IMR-90 (cell line): ENCODE measurements around the gene GYG2. TPM values are rescaled to one million over a fixed set of nuclear protein-coding genes. Genes with fewer than 3 reads are reported as not detected.
"Not testable (repeated sequence)": the region's sequence is repeated elsewhere in the genome, so short reads cannot be mapped to it uniquely, and the experiment has no call there.

Source experiments
- ATAC-seq: fragments of 200-7000 bp; cut with Tn5 transposase; 2 replicates; pipeline ENCODE4 v1.9.1; 2020; ENCODE audit warnings: low read depth, mild to moderate bottlenecking, moderate library complexity
- BruUV-seq: library from RNA; stranded (reverse); fragments of 400-500 nt; replicated peaks from 2 replicates; lab custom pipeline; 2021; lab: Mats Ljungman, UMichigan
- CTCF ChIA-PET: fragments of 300-600 bp; formaldehyde crosslinking; extraction: SDS; loops from one replicate; lab custom pipeline; 2021; ENCODE audit warnings: antibody characterized with exemption; lab: Yijun Ruan, JAX
- POLR2A ChIA-PET: fragments of 300-600 bp; sonication (Branson Sonifier 250); formaldehyde crosslinking; loops from one replicate; lab custom pipeline; 2022; ENCODE audit warnings: antibody characterized with exemption; ENCODE audit not compliant: unreplicated experiment; lab: Charles Lee
- DNase-seq: peaks from one replicate; pipeline ENCODE4 v3.0.0; 2013
- H2AFZ ChIP-seq: replicated peaks from 2 replicates; pipeline ENCODE3; 2013; ENCODE audit warnings: low read length, mild to moderate bottlenecking; ENCODE audit not compliant: poor library complexity
- H2AK5ac ChIP-seq: 2 replicates; pipeline ENCODE4 v1.6.1; 2013; ENCODE audit warnings: low read depth, low read length, inconsistent platforms
- H2AK9ac ChIP-seq: replicated peaks from 2 replicates; pipeline ENCODE3; 2013; ENCODE audit warnings: mild to moderate bottlenecking, low read depth, low read length, moderate library complexity; ENCODE audit not compliant: poor library complexity
- H2BK120ac ChIP-seq: 2 replicates; pipeline ENCODE4 v1.6.1; 2013; ENCODE audit warnings: low read depth, low read length, inconsistent platforms
- H2BK15ac ChIP-seq: 3 replicates; pipeline ENCODE4 v1.6.1; 2013; ENCODE audit warnings: low read depth, low read length, inconsistent platforms
- H2BK20ac ChIP-seq: 2 replicates; pipeline ENCODE4 v1.6.1; 2013; ENCODE audit warnings: low read depth, mild to moderate bottlenecking, inconsistent platforms, low read length, moderate library complexity
- H2BK5ac ChIP-seq: 2 replicates; pipeline ENCODE4 v1.6.1; 2013; ENCODE audit warnings: mild to moderate bottlenecking, low read depth, low read length, inconsistent platforms; ENCODE audit not compliant: poor library complexity, severe bottlenecking
- H3K14ac ChIP-seq: replicated peaks from 2 replicates; pipeline ENCODE4 v1.6.1; 2013; ENCODE audit warnings: low read depth, low read length, inconsistent platforms
- H3K18ac ChIP-seq: 2 replicates; pipeline ENCODE4 v1.6.1; 2013; ENCODE audit warnings: low read depth, low read length, control low read depth
- H3K23ac ChIP-seq: 2 replicates; pipeline ENCODE4 v1.6.1; 2013; ENCODE audit warnings: low read depth, low read length, inconsistent platforms
- H3K27ac ChIP-seq: 2 replicates; pipeline ENCODE4 v1.5.1; 2013; ENCODE audit warnings: mild to moderate bottlenecking, control low read depth, low read length; ENCODE audit not compliant: insufficient read depth
- H3K27me3 ChIP-seq: 2 replicates; pipeline ENCODE4 v1.6.1; 2013; ENCODE audit warnings: low read length; ENCODE audit not compliant: control insufficient read depth, insufficient read depth
- H3K36me3 ChIP-seq: 2 replicates; pipeline ENCODE4 v1.6.1; 2013; ENCODE audit warnings: low read length, mixed read lengths; ENCODE audit not compliant: control insufficient read depth, insufficient read depth
- H3K4ac ChIP-seq: 2 replicates; pipeline ENCODE4 v1.6.1; 2013; ENCODE audit warnings: low read depth, low read length, inconsistent platforms
- H3K4me1 ChIP-seq: 2 replicates; pipeline ENCODE4 v1.6.1; 2013; ENCODE audit warnings: low read length, mixed read lengths; ENCODE audit not compliant: control insufficient read depth, insufficient read depth
- H3K4me2 ChIP-seq: 2 replicates; pipeline ENCODE4 v1.6.1; 2013; ENCODE audit warnings: low read depth, mild to moderate bottlenecking, control low read depth, low read length, moderate library complexity
- H3K4me3 ChIP-seq: 2 replicates; pipeline ENCODE4 v1.5.1; 2013; ENCODE audit warnings: low read depth, mild to moderate bottlenecking, control low read depth, low read length, moderate library complexity; ENCODE audit not compliant: insufficient read depth
- H3K56ac ChIP-seq: 2 replicates; pipeline ENCODE4 v1.6.1; 2013; ENCODE audit warnings: low read length, inconsistent platforms; ENCODE audit not compliant: insufficient read depth; ENCODE audit errors: extremely low read depth
- H3K79me1 ChIP-seq, 2 experiments: 2 replicates each; pipeline ENCODE4 v1.6.1; 2013; ENCODE audit warnings: low read length in 2 of 2, inconsistent platforms in 1 of 2, low read depth in 1 of 2
- H3K9ac ChIP-seq: 2 replicates; pipeline ENCODE4 v1.6.1; 2013; ENCODE audit warnings: low read depth, low read length, control low read depth
- H3K9me1 ChIP-seq: 2 replicates; pipeline ENCODE4 v1.6.1; 2013; ENCODE audit warnings: low read length, inconsistent platforms; ENCODE audit not compliant: insufficient read depth
- H3K9me3 ChIP-seq: 2 replicates; pipeline ENCODE4 v1.6.1; 2013; ENCODE audit warnings: low read length; ENCODE audit not compliant: control insufficient read depth, insufficient read depth
- H4K20me1 ChIP-seq: 2 replicates; pipeline ENCODE4 v1.6.1; 2013; ENCODE audit warnings: low read length, inconsistent platforms; ENCODE audit not compliant: insufficient read depth
- H4K5ac ChIP-seq: 2 replicates; pipeline ENCODE4 v1.6.1; 2013; ENCODE audit warnings: mild to moderate bottlenecking, low read depth, low read length, control low read depth
- H4K8ac ChIP-seq, 2 experiments: 2 replicates each; pipeline ENCODE4 v1.6.1; 2013; ENCODE audit warnings: low read depth in 2 of 2, low read length in 2 of 2, control low read depth in 1 of 2, inconsistent platforms in 1 of 2
- H4K91ac ChIP-seq: 2 replicates; pipeline ENCODE4 v1.6.1; 2013; ENCODE audit warnings: low read depth, low read length, inconsistent platforms; ENCODE audit not compliant: insufficient read depth
- BHLHE40 ChIP-seq: fragments of 150-350 bp; IDR thresholded peaks from 2 replicates; pipeline ENCODE4 v1.6.1; 2016; ENCODE audit warnings: mild to moderate bottlenecking, low read depth, low read length
- CEBPB ChIP-seq: IDR thresholded peaks from 2 replicates; pipeline ENCODE4 v1.6.1; 2012; ENCODE audit warnings: low read depth, low read length, improper control_type of control experiment
- CHD1 ChIP-seq: IDR thresholded peaks from 2 replicates; pipeline ENCODE4 v1.6.1; 2012; ENCODE audit warnings: low read depth, low read length, improper control_type of control experiment
- FOS ChIP-seq: fragments of 150-350 bp; IDR thresholded peaks from 2 replicates; pipeline ENCODE4 v1.6.1; 2016; ENCODE audit warnings: low read depth, low read length
- MXI1 ChIP-seq: IDR thresholded peaks from 2 replicates; pipeline ENCODE4 v1.6.1; 2012; ENCODE audit warnings: low read depth, mild to moderate bottlenecking, low read length, moderate library complexity, borderline replicate concordance
- NFE2L2 ChIP-seq: fragments of 150-350 bp; IDR thresholded peaks from 2 replicates; pipeline ENCODE4 v1.6.1; 2016; ENCODE audit warnings: low read depth, mild to moderate bottlenecking, low read length
- POLR2A ChIP-seq: IDR thresholded peaks from 2 replicates; pipeline ENCODE4 v1.6.1; 2012; ENCODE audit warnings: mild to moderate bottlenecking, low read depth, low read length
- RCOR1 ChIP-seq: IDR thresholded peaks from 2 replicates; pipeline ENCODE4 v1.6.1; 2012; ENCODE audit warnings: mild to moderate bottlenecking, low read length, improper control_type of control experiment; ENCODE audit not compliant: insufficient replicate concordance
- RFX5 ChIP-seq: IDR thresholded peaks from 2 replicates; pipeline ENCODE4 v1.8.0; 2012; ENCODE audit warnings: low read depth, mild to moderate bottlenecking, low read length, moderate library complexity
- SMC3 ChIP-seq: fragments of 150-350 bp; IDR thresholded peaks from 2 replicates; pipeline ENCODE4 v1.6.1; 2016; ENCODE audit warnings: low read depth, mild to moderate bottlenecking, antibody characterized with exemption, low read length, moderate library complexity
- USF2 ChIP-seq: fragments of 150-350 bp; IDR thresholded peaks from 2 replicates; pipeline ENCODE4 v1.6.1; 2017; ENCODE audit warnings: mild to moderate bottlenecking, antibody characterized with exemption, low read length, low read depth
- WGBS, 2 experiments: methylation state at CpG; one replicate each; pipeline versions ENCODE4 v1.1.5 to v1.1.7; 2013; ENCODE audit warnings: missing lambda C conversion rate in 2 of 2; ENCODE audit not compliant: insufficient read length in 1 of 2; ENCODE audit errors: extremely low coverage in 2 of 2; 5-methylcytosine and 5-hydroxymethylcytosine counted together
- dilution Hi-C: fragments of 300-500 bp; cut with HindIII; formaldehyde crosslinking; loops from one replicate; pipeline ENCODE4 v1.14.3; 2018; ENCODE audit warnings: low sequenced_read_pairs; ENCODE audit not compliant: unreplicated experiment
- in situ Hi-C: fragments of 300-500 bp; cut with MboI; formaldehyde crosslinking; loops from 3 replicates; pipeline ENCODE4 v1.14.3; 2019; ENCODE audit warnings: low sequenced_read_pairs, inconsistent platforms, mixed read lengths
- intact Hi-C: fragments of 100-400 bp; cut with micrococcal nuclease; formaldehyde crosslinking; loops from 2 replicates; pipeline ENCODE4 v1.10.0; 2022
- polyA plus RNA-seq, 3 experiments: library from polyadenylated mRNA; depleted of rRNA; stranded (reverse); fragments of >200 nt; gene quantifications; 2 replicates each; pipeline ENCODE4 v1.2.3, GENCODE V29; 2012; ENCODE audit warnings: low replicate concordance in 1 of 3
- total RNA-seq: library from RNA; depleted of rRNA; stranded (reverse); fragments of >200 nt; gene quantifications from 2 replicates; pipeline ENCODE4 v1.2.3, GENCODE V29; 2012

GYG2 gene
- total and polyA plus RNA-seq, 2 of the 4 experiments (the other 2 are of a cell fraction) = 9.6 to 13.1 TPM

GRCh38 chrX:2794336-2794735 is 34.4 kb upstream of the GYG2 start:
- Histone ChIP-seq H2AFZ (peak overlapping the region; percentile 43), H3K27me3 (peaks cover 10% of the 10 kb centered on the region), H3K9me3 (no peaks in the 10 kb centered on the region), H3K14ac (no peak overlapping the region), H3K36me3 (no peaks in the 10 kb centered on the region), H3K27ac (no peak overlapping the region), H3K79me1 (no peaks in the 10 kb centered on the region), H2BK20ac (no peak overlapping the region), H3K4me3 (no peak overlapping the region), H4K91ac (no peak overlapping the region), H4K8ac (no peak overlapping the region), H3K56ac (no peak overlapping the region), H3K4me1 (no peaks in the 10 kb centered on the region), H4K5ac (no peak overlapping the region), H4K20me1 (no peaks in the 10 kb centered on the region), H3K9me1 (no peaks in the 10 kb centered on the region), H3K4me2 (no peak overlapping the region), H2BK15ac (no peak overlapping the region), H2AK9ac (no peak overlapping the region), H3K4ac (no peak overlapping the region), H3K23ac (no peak overlapping the region), H2BK5ac (no peak overlapping the region), H2BK120ac (no peak overlapping the region), H3K9ac (no peak overlapping the region), H2AK5ac (no peak overlapping the region), H3K18ac (no peak overlapping the region)
- BruUV-seq = no TSS peak
- POLR2A ChIA-PET = no interaction called here
- intact Hi-C loops = no loop called here
- dilution Hi-C loops = no loop called here
- TF ChIP-seq USF2 (no peak), BHLHE40 (no peak), RFX5 (no peak), NFE2L2 (no peak), POLR2A (no peak), FOS (no peak), CHD1 (no peak), RCOR1 (no peak), SMC3 (no peak), CEBPB (no peak), MXI1 (no peak)
- 80% methylated on average over 18 of the region's 19 CpGs; no CpG with 5 or more reads in 1 of the 2 experiments for WGBS, 2 experiments
- DNase-seq = no peak
- in situ Hi-C loops = no loop called here
- CTCF ChIA-PET = no interaction called here
- no peak for ATAC-seq

DNA sequence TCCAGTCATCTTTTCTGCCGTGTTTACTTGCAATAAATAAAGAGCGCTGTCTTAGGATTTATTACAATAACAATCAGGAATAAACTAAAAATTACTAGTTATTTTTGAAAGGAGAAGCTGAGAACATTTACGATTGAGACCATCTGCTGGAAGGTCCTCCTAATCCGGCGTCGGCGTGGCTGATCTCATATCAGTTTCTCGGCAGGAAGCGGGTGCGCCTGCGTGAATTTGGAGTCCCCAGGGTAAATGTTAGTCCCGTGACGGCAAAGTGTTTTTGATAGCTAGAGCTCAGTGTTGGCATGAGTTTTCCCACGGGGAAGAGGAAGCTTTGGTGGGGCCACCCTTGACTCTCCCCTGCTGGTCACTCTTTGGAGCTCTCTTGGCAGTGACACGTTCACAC is 31.9 kb upstream of the GYG2 start:
- H2BK120ac ChIP-seq, H4K91ac ChIP-seq, H3K27me3 ChIP-seq, H3K27ac ChIP-seq, in situ Hi-C loops, H4K8ac ChIP-seq, H3K4me2 ChIP-seq, H4K20me1 ChIP-seq, H2BK20ac ChIP-seq, H3K36me3 ChIP-seq, H2BK5ac ChIP-seq, H2AK9ac ChIP-seq, H2AK5ac ChIP-seq, H3K4me1 ChIP-seq, H3K18ac ChIP-seq, dilution Hi-C loops, H3K9me3 ChIP-seq, H3K4me3 ChIP-seq, H3K4ac ChIP-seq, H4K5ac ChIP-seq, BruUV-seq, H3K56ac ChIP-seq, H3K14ac ChIP-seq, H3K23ac ChIP-seq, H2BK15ac ChIP-seq, POLR2A ChIA-PET, H3K79me1 ChIP-seq, H3K9me1 ChIP-seq, intact Hi-C loops, ATAC-seq, CTCF ChIA-PET, H3K9ac ChIP-seq, H2AFZ ChIP-seq, DNase-seq: not testable (repeated sequence)
- 80% methylated on average over 7 of the region's 15 CpGs; no CpG with 5 or more reads in 1 of the 2 experiments for WGBS, 2 experiments
